Kidney tubule cell (primary cell): Measurements from ENCODE around the gene SETD1A.

ENCODE experiments used
- DNase-seq: peaks from one replicate; pipeline ENCODE4 v3.0.0-alpha.2; 2018; ENCODE audit warnings: low spot score

SETD1A gene

GRCh38 chr16:30929167-30929566 is 28.4 kb upstream of the SETD1A start:
- no peak for DNase-seq

GRCh38 chr16:30930160-30930571 is 27.4 kb upstream of the SETD1A start:
- DNase-seq, result no peak

GRCh38 chr16:30931068-30931650 is 26.4 kb upstream of the SETD1A start:
- no peak for DNase-seq

GRCh38 chr16:30934827-30935557 is 22.6 kb upstream of the SETD1A start:
- peak; percentile 51 for DNase-seq

GRCh38 chr16:30937692-30938091 is 19.9 kb upstream of the SETD1A start:
- DNase-seq, result no peak

- DNase-seq, result peak; percentile 31
Observed at GRCh38 chr16:30939571-30939970, 18.0 kb upstream of the SETD1A start.

GRCh38 chr16:30941600-30942425 is 15.7 kb upstream of the SETD1A start:
- peak; percentile 82 for DNase-seq

GRCh38 chr16:30942426-30942806 is 15.1 kb upstream of the SETD1A start:
- peak; percentile 24 for DNase-seq

- no peak for DNase-seq
Observed at GRCh38 chr16:30944352-30944751, 13.2 kb upstream of the SETD1A start.

- no peak for DNase-seq
Observed at GRCh38 chr16:30946671-30947540, 10.6 kb upstream of the SETD1A start.

- DNase-seq, result no peak
Observed at GRCh38 chr16:30947541-30947858, 10.1 kb upstream of the SETD1A start.

GRCh38 chr16:30947859-30948666 is 9.5 kb upstream of the SETD1A start:
- peak; percentile 94 for DNase-seq

GRCh38 chr16:30948667-30949649 is 8.6 kb upstream of the SETD1A start, which contains the start of gene ORAI3:
Gene ORAI3 (plus strand): TSS chr16:30949068. CDS start chr16:30949290, 222 bp downstream.
- DNase-seq, result peak; percentile 73

GRCh38 chr16:30949650-30950515 is 7.7 kb upstream of the SETD1A start:
- DNase-seq, result peak; percentile 98

GRCh38 chr16:30950516-30951065 is 7.0 kb upstream of the SETD1A start:
- DNase-seq, result no peak

- no peak for DNase-seq
Observed at GRCh38 chr16:30951193-30951592, 6.4 kb upstream of the SETD1A start.

- DNase-seq, result no peak
Observed at GRCh38 chr16:30951750-30952149, 5.8 kb upstream of the SETD1A start.

GRCh38 chr16:30953111-30953510 is 4.4 kb upstream of the SETD1A start:
- no peak for DNase-seq
